Astrocyte (in vitro differentiated cells and primary cell): ENCODE measurements around the gene ZMYND11.

Experiments
- CTCF ChIP-seq: IDR thresholded peaks from 2 replicates; pipeline ENCODE4 v1.5.1; 2011; ENCODE audit warnings: low read depth, mild to moderate bottlenecking, inconsistent platforms, low read length, moderate library complexity; ENCODE audit not compliant: insufficient read depth
- EZH2 ChIP-seq: IDR thresholded peaks from 2 replicates; pipeline ENCODE4 v1.6.1; 2012; ENCODE audit warnings: mild to moderate bottlenecking, low read length, inconsistent platforms; ENCODE audit not compliant: insufficient read depth

GRCh38 chr10:106740-107139, 28.5 kb upstream of the ZMYND11 start:
- no peak for TF ChIP-seq CTCF
- no peak for TF ChIP-seq EZH2
